Measurements from ENCODE around the gene ZBTB4. TPM values are rescaled to one million over a fixed set of nuclear protein-coding genes. Genes with fewer than 3 reads are reported as not detected.
"Not testable (repeated sequence)": the region's sequence is repeated elsewhere in the genome, so short reads cannot be mapped to it uniquely, and the experiment has no call there.

ZBTB4 gene
- total RNA-seq, 2 experiments from 2014 or later: 3.5 to 3.9 TPM

DNA sequence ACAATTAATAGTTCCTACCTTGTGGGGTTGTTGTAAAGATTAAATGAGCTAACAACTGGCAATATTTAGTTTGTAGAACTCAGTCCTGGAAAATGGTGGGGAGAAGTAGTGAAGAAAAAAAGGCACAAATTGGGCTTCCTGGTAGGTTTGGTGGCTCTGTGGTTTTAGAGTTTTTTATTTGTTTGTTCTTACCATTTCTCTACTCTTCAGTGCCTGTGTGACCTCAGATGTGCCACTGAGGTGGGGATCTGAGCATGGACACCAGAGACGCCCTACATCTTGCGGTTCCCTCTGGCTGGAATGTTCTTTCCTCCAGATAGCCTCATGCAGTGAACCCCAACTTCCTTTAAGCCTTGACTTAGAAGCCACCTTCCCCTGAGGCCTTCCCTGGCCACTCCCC lies 7.7 kb downstream of the ZBTB4 start:
- no peaks in the 10 kb centered on the region for H4K20me1 ChIP-seq (ENCODE audit: insufficient read depth, low read length)
- ChIA-PET CTCF (ENCODE audit: unreplicated experiment) (no interaction called here), POLR2A (no interaction called here)
- no peak overlapping the region for H3K4me3 ChIP-seq (ENCODE audit: low read depth, low read length, poor library complexity, severe bottlenecking)
- H3K9me2 ChIP-seq (ENCODE audit: insufficient read depth, low read length): no peaks in the 10 kb centered on the region
- H3K4me1 ChIP-seq (ENCODE audit: insufficient read depth, low read length, poor library complexity, severe bottlenecking): peaks cover 11% of the 10 kb centered on the region
- intact Hi-C loops (cut with micrococcal nuclease; ENCODE audit: unreplicated experiment): no loop called here
- no peak overlapping the region for H2AFZ ChIP-seq (ENCODE audit: low read length)
- no peak overlapping the region for H3K4me2 ChIP-seq (ENCODE audit: low read length)
- H3K36me3 ChIP-seq (ENCODE audit: insufficient read depth, low read length): no peaks in the 10 kb centered on the region
- no peak for DNase-seq (ENCODE audit: low spot score)
- BruUV-seq (replicated peaks): no TSS peak
- H3K79me2 ChIP-seq (ENCODE audit: insufficient read depth, low read depth, low read length): no peaks in the 10 kb centered on the region
- H3K9me3 ChIP-seq (ENCODE audit: low read length): no peaks in the 10 kb centered on the region
- H3K27ac ChIP-seq (ENCODE audit: low read depth, low read length, poor library complexity, severe bottlenecking): no peak overlapping the region
- TF ChIP-seq EZH2phosphoT487 (IDR thresholded peaks at IDR 0.05; ENCODE audit: borderline replicate concordance, low read depth, low read length): no peak
- TF ChIP-seq, protein P1, sequence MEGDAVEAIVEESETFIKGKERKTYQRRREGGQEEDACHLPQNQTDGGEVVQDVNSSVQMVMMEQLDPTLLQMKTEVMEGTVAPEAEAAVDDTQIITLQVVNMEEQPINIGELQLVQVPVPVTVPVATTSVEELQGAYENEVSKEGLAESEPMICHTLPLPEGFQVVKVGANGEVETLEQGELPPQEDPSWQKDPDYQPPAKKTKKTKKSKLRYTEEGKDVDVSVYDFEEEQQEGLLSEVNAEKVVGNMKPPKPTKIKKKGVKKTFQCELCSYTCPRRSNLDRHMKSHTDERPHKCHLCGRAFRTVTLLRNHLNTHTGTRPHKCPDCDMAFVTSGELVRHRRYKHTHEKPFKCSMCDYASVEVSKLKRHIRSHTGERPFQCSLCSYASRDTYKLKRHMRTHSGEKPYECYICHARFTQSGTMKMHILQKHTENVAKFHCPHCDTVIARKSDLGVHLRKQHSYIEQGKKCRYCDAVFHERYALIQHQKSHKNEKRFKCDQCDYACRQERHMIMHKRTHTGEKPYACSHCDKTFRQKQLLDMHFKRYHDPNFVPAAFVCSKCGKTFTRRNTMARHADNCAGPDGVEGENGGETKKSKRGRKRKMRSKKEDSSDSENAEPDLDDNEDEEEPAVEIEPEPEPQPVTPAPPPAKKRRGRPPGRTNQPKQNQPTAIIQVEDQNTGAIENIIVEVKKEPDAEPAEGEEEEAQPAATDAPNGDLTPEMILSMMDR (conservative IDR thresholded peaks at IDR 0.05; ENCODE audit: low read length): no peak

DNA sequence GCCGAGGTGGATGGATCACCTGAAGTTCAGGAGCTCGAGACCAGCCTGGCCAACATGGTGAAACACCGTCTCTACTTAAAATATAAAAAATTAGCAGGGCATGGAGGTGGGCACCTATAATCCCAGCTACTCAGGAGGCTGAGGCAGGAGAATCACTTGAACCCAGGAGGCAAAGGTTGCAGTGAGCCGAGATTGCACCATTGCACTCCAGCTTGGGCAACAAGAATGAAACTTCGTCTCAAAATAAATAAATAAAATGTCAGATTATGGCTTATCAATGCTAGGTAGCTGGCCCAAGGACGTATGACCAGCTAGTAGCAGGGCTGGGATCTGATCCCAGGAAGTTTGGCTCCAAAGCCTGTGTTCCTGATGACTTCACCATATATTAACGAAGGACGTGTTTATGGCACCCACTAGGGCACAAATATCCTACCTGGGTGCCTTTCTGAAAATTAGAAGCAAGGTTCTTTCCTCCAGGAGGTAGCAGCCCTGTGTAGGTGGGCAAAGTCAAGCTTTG lies 8.9 kb downstream of the ZBTB4 start:
- BruUV-seq (replicated peaks); H3K4me3 ChIP-seq (ENCODE audit: low read depth, low read length, poor library complexity, severe bottlenecking); H3K9me3 ChIP-seq (ENCODE audit: low read length); H3K36me3 ChIP-seq (ENCODE audit: insufficient read depth, low read length); H3K27ac ChIP-seq (ENCODE audit: low read depth, low read length, poor library complexity, severe bottlenecking); CTCF ChIA-PET (ENCODE audit: unreplicated experiment); POLR2A ChIA-PET; H3K79me2 ChIP-seq (ENCODE audit: insufficient read depth, low read depth, low read length); H3K9me2 ChIP-seq (ENCODE audit: insufficient read depth, low read length); DNase-seq (ENCODE audit: low spot score); H4K20me1 ChIP-seq (ENCODE audit: insufficient read depth, low read length); intact Hi-C loops (cut with micrococcal nuclease; ENCODE audit: unreplicated experiment); H2AFZ ChIP-seq (ENCODE audit: low read length); H3K4me2 ChIP-seq (ENCODE audit: low read length): not testable (repeated sequence)
- H3K4me1 ChIP-seq (ENCODE audit: insufficient read depth, low read length, poor library complexity, severe bottlenecking): peaks cover 15% of the 10 kb centered on the region

DNA sequence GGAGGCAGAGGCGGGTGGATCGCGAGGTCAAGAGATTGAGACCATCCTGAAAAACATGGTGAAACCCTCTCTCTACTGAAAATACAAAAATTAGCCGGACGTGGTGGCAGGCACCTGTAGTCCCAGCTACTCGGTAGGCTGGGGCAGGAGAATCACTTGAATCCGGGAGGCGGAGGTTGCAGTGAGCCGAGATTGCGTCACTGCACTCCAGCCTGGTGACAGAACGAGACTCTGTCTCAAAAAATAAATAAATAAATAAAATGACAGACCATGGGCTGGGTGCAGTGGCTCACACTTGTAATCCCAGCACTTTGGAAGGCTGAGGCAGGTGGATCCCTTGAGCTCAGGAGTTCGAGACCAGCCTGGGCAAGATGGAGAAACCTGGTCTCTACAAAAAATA lies 9.6 kb downstream of the ZBTB4 start:
- H3K36me3 ChIP-seq (ENCODE audit: insufficient read depth, low read length); CTCF ChIA-PET (ENCODE audit: unreplicated experiment); H3K4me2 ChIP-seq (ENCODE audit: low read length); BruUV-seq (replicated peaks); H3K9me2 ChIP-seq (ENCODE audit: insufficient read depth, low read length); POLR2A ChIA-PET; H4K20me1 ChIP-seq (ENCODE audit: insufficient read depth, low read length); DNase-seq (ENCODE audit: low spot score); H3K4me3 ChIP-seq (ENCODE audit: low read depth, low read length, poor library complexity, severe bottlenecking); H3K27ac ChIP-seq (ENCODE audit: low read depth, low read length, poor library complexity, severe bottlenecking); H3K9me3 ChIP-seq (ENCODE audit: low read length); H3K79me2 ChIP-seq (ENCODE audit: insufficient read depth, low read depth, low read length); intact Hi-C loops (cut with micrococcal nuclease; ENCODE audit: unreplicated experiment); H2AFZ ChIP-seq (ENCODE audit: low read length): not testable (repeated sequence)
- peaks cover 15% of the 10 kb centered on the region for H3K4me1 ChIP-seq (ENCODE audit: insufficient read depth, low read length, poor library complexity, severe bottlenecking)

DNA sequence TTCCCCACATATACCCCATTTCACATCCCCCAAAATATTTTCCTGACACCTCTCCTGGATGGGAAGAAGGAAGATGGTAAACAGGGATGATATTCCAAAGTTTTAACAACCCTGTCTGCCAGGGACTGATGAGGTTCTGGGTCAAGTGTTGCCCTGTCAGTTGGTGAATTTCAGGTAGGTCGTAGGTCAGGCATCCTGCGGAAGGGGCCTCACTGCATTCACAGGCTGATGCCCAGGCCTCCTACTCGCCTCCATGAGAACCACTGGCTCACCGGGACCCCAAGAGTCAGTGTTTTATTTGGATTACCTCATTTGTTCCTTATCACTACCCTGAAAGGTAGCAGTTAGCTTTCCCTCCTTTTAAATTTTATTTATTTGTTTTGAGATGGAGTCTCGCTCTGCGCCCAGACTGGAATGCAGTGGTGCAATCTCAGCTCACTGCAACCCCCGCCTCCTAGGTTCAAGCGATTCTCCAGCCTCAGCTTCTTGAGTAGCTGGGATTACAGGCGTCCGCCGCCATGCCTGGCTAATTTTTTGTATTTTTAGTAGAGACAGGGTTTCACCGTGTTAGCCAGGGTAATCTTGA lies 10.5 kb downstream of the ZBTB4 start:
- Histone ChIP-seq H3K4me2 (ENCODE audit: low read length) (no peak overlapping the region), H3K36me3 (ENCODE audit: insufficient read depth, low read length) (no peaks in the 10 kb centered on the region), H4K20me1 (ENCODE audit: insufficient read depth, low read length) (no peaks in the 10 kb centered on the region), H3K79me2 (ENCODE audit: insufficient read depth, low read depth, low read length) (no peaks in the 10 kb centered on the region), H2AFZ (ENCODE audit: low read length) (no peak overlapping the region), H3K4me1 (ENCODE audit: insufficient read depth, low read length, poor library complexity, severe bottlenecking) (peaks cover 15% of the 10 kb centered on the region), H3K9me3 (ENCODE audit: low read length) (no peaks in the 10 kb centered on the region), H3K27ac (ENCODE audit: low read depth, low read length, poor library complexity, severe bottlenecking) (no peak overlapping the region), H3K4me3 (ENCODE audit: low read depth, low read length, poor library complexity, severe bottlenecking) (no peak overlapping the region), H3K9me2 (ENCODE audit: insufficient read depth, low read length) (no peaks in the 10 kb centered on the region)
- intact Hi-C loops (cut with micrococcal nuclease; ENCODE audit: unreplicated experiment): no loop called here
- ChIA-PET POLR2A (no interaction called here), CTCF (ENCODE audit: unreplicated experiment) (no interaction called here)
- no TSS peak for BruUV-seq (replicated peaks)
- TF ChIP-seq, protein P1 (conservative IDR thresholded peaks at IDR 0.05; ENCODE audit: low read length): no peak
- DNase-seq (ENCODE audit: low spot score): no peak
